GM21529 (cell line): ENCODE data around the gene ALDH2.
"Not testable (repeated sequence)": the region's sequence is repeated elsewhere in the genome, so short reads cannot be mapped to it uniquely, and the experiment has no call there.

Experiments used
- ATAC-seq: cut with Tn5 transposase; IDR thresholded peaks from one replicate; pipeline ENCODE4 v1.9.1; 2021; ENCODE audit not compliant: unreplicated experiment

ALDH2 gene

GRCh38 chr12:111785651-111786050 lies 18.9 kb downstream of the ALDH2 start:
- no peak for ATAC-seq

- ATAC-seq, result no peak
Measured at GRCh38 chr12:111788178-111788654, 21.5 kb downstream of the ALDH2 start.

- no peak for ATAC-seq
Measured at GRCh38 chr12:111789779-111790178, 23.0 kb downstream of the ALDH2 start.

- ATAC-seq, result no peak
Measured at GRCh38 chr12:111791507-111791906, 24.8 kb downstream of the ALDH2 start.

- no peak for ATAC-seq
Measured at GRCh38 chr12:111792155-111792855, 25.6 kb downstream of the ALDH2 start.

GRCh38 chr12:111792856-111793235 lies 26.1 kb downstream of the ALDH2 start:
- no peak for ATAC-seq

GRCh38 chr12:111798182-111798581 lies 31.4 kb downstream of the ALDH2 start:
- ATAC-seq, result no peak

GRCh38 chr12:111799758-111800157 lies 33.0 kb downstream of the ALDH2 start:
- ATAC-seq, result no peak

- ATAC-seq, result no peak
Measured at GRCh38 chr12:111803038-111803626, 36.4 kb downstream of the ALDH2 start.

GRCh38 chr12:111803851-111804250 lies 37.1 kb downstream of the ALDH2 start:
- no peak for ATAC-seq

GRCh38 chr12:111806304-111806703 lies 39.6 kb downstream of the ALDH2 start:
- no peak for ATAC-seq

GRCh38 chr12:111807232-111807631 lies 40.5 kb downstream of the ALDH2 start:
- no peak for ATAC-seq

GRCh38 chr12:111812881-111813741 lies 46.4 kb downstream of the ALDH2 start:
- ATAC-seq, result peak; percentile 64

GRCh38 chr12:111816065-111816615 lies 49.4 kb downstream of the ALDH2 start:
- no peak for ATAC-seq

GRCh38 chr12:111816898-111817297 lies 50.2 kb downstream of the ALDH2 start:
- ATAC-seq, result not testable (repeated sequence)

GRCh38 chr12:111818340-111818739 lies 51.6 kb downstream of the ALDH2 start:
- no peak for ATAC-seq

- no peak for ATAC-seq
Measured at GRCh38 chr12:111819191-111820158, 52.7 kb downstream of the ALDH2 start.

- ATAC-seq, result not testable (repeated sequence)
Measured at GRCh38 chr12:111820828-111821227, 54.1 kb downstream of the ALDH2 start.

- no peak for ATAC-seq
Measured at GRCh38 chr12:111822886-111823285, 56.2 kb downstream of the ALDH2 start.

GRCh38 chr12:111823891-111824290 lies 57.2 kb downstream of the ALDH2 start:
- no peak for ATAC-seq
